PC-9 (cell line): ENCODE data around the gene TMEM263. TPM values are rescaled to one million over a fixed set of nuclear protein-coding genes. Genes with fewer than 3 reads are reported as not detected.

Experiments used
- BruUV-seq: library from RNA; stranded (reverse); fragments of 400-500 nt; replicated peaks from 2 replicates; lab custom pipeline; 2021; lab: Mats Ljungman, UMichigan
- CTCF ChIA-PET: fragments of 300-600 bp; sonication (Branson Sonifier 250); formaldehyde crosslinking; loops from one replicate; lab custom pipeline; 2022; ENCODE audit warnings: antibody characterized with exemption; lab: Charles Lee
- POLR2A ChIA-PET: fragments of 300-600 bp; sonication (Branson Sonifier 250); formaldehyde crosslinking; loops from one replicate; lab custom pipeline; 2022; ENCODE audit warnings: antibody characterized with exemption; ENCODE audit not compliant: unreplicated experiment; lab: Charles Lee
- DNase-seq, 2 experiments: peaks; one replicate each; pipeline versions ENCODE4 v3.0.0 to v3.0.0-alpha.2; 2015 to 2022; ENCODE audit warnings: mixed read lengths in 1 of 2
- H2AFZ ChIP-seq: fragments of 200-600 bp; sonication (generic); 2 replicates; pipeline ENCODE4 v1.8.1; 2017; ENCODE audit warnings: antibody characterized with exemption
- H3F3A ChIP-seq: fragments of 200-600 bp; sonication (generic); 2 replicates; pipeline ENCODE4 v1.8.1; 2017; ENCODE audit warnings: antibody characterized with exemption, mild to moderate bottlenecking, low read depth; ENCODE audit not compliant: insufficient read depth
- H3K27ac ChIP-seq: fragments of 200-600 bp; sonication (generic); 2 replicates; pipeline ENCODE4 v1.6.1; 2016; ENCODE audit warnings: mixed run types
- H3K27me3 ChIP-seq: fragments of 200-600 bp; sonication (generic); 2 replicates; pipeline ENCODE4 v1.6.1; 2016; ENCODE audit warnings: low read depth, mixed run types; ENCODE audit not compliant: insufficient read depth
- H3K36me3 ChIP-seq: fragments of 200-600 bp; sonication (generic); 2 replicates; pipeline ENCODE4 v1.6.1; 2016; ENCODE audit warnings: low read depth, mixed run types
- H3K4me1 ChIP-seq: fragments of 200-600 bp; sonication (generic); replicated peaks from 2 replicates; pipeline ENCODE4 v1.6.1; 2016; ENCODE audit warnings: mixed run types; ENCODE audit not compliant: insufficient read depth
- H3K4me2 ChIP-seq: fragments of 200-600 bp; sonication (generic); 2 replicates; pipeline ENCODE4 v1.6.1; 2017; ENCODE audit warnings: mixed run types
- H3K4me3 ChIP-seq: fragments of 200-600 bp; sonication (generic); 2 replicates; pipeline ENCODE4 v1.6.1; 2016; ENCODE audit warnings: mixed run types
- H3K79me2 ChIP-seq: fragments of 200-600 bp; sonication (generic); 2 replicates; pipeline ENCODE4 v1.6.1; 2017; ENCODE audit warnings: low read depth, mixed run types
- H3K9me2 ChIP-seq: fragments of 200-600 bp; sonication (generic); 2 replicates; pipeline ENCODE4 v1.8.1; 2017; ENCODE audit warnings: mild to moderate bottlenecking; ENCODE audit not compliant: insufficient read depth
- H3K9me3 ChIP-seq: fragments of 200-600 bp; sonication (generic); 2 replicates; pipeline ENCODE4 v1.8.1; 2016; ENCODE audit warnings: low read depth; ENCODE audit not compliant: insufficient read depth
- H4K20me1 ChIP-seq: fragments of 200-600 bp; sonication (generic); 2 replicates; pipeline ENCODE4 v1.8.1; 2017; ENCODE audit not compliant: insufficient read depth
- EZH2 ChIP-seq: fragments of 200-600 bp; sonication (generic); IDR thresholded peaks from 2 replicates; pipeline ENCODE4 v1.8.0; 2017; ENCODE audit warnings: antibody characterized with exemption, low read depth
- intact Hi-C: fragments of 100-400 bp; cut with micrococcal nuclease; formaldehyde crosslinking; loops from one replicate; pipeline ENCODE4 v1.10.0; 2022; ENCODE audit not compliant: unreplicated experiment
- total RNA-seq: library from RNA; stranded (reverse); gene quantifications from 2 replicates; pipeline ENCODE4 v1.2.3, GENCODE V29; 2021
- TF ChIP-seq, protein P1 (sequence below): fragments of 200-600 bp; sonication (generic); conservative IDR thresholded peaks from 2 replicates; pipeline ENCODE4 v1.6.1; 2017; ENCODE audit warnings: mixed run types, antibody characterized with exemption, mild to moderate bottlenecking, moderate library complexity

The TMEM263 gene
- total RNA-seq, 1 experiment from 2014 or later: 33.2 TPM

DNA sequence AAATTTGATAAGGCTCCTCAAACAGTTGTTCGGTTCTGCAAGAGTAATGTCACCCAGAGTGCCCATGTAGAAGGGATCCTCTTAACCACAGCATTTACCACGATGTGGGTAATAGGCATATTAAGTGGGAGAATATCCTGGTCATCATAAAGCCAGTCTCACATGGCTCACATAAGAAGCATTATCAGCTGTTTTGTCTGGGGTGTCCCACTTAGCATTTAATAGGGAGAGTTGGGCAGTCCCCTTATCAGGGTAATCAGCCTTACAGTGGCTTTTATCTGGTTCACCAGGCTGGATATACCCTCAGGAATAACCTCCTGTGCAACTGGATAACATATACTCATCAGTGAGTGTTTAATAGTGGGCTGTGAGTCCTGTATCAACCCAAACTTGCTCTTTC, 12.9 kb upstream of the TMEM263 start:
- H3K9me2 ChIP-seq: no peaks in the 10 kb centered on the region
- no peaks in the 10 kb centered on the region for H3F3A ChIP-seq
- H3K79me2 ChIP-seq: no peaks in the 10 kb centered on the region
- no TSS peak for BruUV-seq
- TF ChIP-seq, protein P1, sequence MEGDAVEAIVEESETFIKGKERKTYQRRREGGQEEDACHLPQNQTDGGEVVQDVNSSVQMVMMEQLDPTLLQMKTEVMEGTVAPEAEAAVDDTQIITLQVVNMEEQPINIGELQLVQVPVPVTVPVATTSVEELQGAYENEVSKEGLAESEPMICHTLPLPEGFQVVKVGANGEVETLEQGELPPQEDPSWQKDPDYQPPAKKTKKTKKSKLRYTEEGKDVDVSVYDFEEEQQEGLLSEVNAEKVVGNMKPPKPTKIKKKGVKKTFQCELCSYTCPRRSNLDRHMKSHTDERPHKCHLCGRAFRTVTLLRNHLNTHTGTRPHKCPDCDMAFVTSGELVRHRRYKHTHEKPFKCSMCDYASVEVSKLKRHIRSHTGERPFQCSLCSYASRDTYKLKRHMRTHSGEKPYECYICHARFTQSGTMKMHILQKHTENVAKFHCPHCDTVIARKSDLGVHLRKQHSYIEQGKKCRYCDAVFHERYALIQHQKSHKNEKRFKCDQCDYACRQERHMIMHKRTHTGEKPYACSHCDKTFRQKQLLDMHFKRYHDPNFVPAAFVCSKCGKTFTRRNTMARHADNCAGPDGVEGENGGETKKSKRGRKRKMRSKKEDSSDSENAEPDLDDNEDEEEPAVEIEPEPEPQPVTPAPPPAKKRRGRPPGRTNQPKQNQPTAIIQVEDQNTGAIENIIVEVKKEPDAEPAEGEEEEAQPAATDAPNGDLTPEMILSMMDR: no peak
- no peak for TF ChIP-seq EZH2
- CTCF ChIA-PET: no interaction called here
- no peaks in the 10 kb centered on the region for H3K9me3 ChIP-seq
- no peaks in the 10 kb centered on the region for H3K27me3 ChIP-seq
- no peak overlapping the region for H3K4me3 ChIP-seq
- H4K20me1 ChIP-seq: no peaks in the 10 kb centered on the region
- no peak for DNase-seq
- intact Hi-C loops: no loop called here
- no peak overlapping the region for H3K27ac ChIP-seq
- no peak overlapping the region for H2AFZ ChIP-seq
- no peak overlapping the region for H3K4me2 ChIP-seq
- H3K36me3 ChIP-seq: no peaks in the 10 kb centered on the region
- POLR2A ChIA-PET: no interaction called here
- no peaks in the 10 kb centered on the region for H3K4me1 ChIP-seq

DNA sequence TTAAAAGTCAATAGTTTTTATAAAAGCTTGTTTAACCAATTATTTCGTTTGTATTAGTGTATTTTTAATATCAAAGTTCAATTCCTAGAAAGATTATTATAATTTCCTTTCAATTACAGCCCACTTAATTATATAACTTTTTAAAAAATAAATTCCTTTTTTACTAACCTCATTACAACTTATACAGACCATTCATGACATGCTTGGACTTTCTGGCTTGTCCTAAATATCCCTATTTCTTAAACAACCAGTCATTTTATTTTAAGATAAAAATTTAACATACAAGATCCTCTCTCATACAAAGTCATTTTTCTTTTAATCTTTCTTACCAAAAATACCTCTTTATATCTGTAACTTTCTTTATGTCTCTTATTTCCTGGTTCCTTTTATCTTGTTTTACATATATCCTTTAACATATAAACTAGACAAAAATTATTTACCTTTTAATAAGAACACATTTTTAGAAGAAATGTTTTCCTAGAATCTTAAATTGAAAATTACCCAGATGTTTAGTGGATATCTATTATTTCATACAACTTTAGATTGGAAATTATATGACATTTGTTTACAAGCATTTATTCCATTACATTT, 10.4 kb upstream of the TMEM263 start:
- Histone ChIP-seq H3K9me2 (no peaks in the 10 kb centered on the region; the same call in 1 of the 2 replicates), H4K20me1 (no peaks in the 10 kb centered on the region), H3K4me2 (no peak overlapping the region), H3K36me3 (no peaks in the 10 kb centered on the region), H3K27me3 (no peaks in the 10 kb centered on the region), H2AFZ (no peak overlapping the region), H3K27ac (no peak overlapping the region), H3F3A (no peaks in the 10 kb centered on the region), H3K79me2 (no peaks in the 10 kb centered on the region), H3K9me3 (peaks cover 8% of the 10 kb centered on the region; the same call in 1 of the 2 replicates), H3K4me1 (no peaks in the 10 kb centered on the region), H3K4me3 (no peak overlapping the region)
- no peak for DNase-seq
- intact Hi-C loops: no loop called here
- ChIA-PET CTCF (no interaction called here), POLR2A (no interaction called here)
- no TSS peak for BruUV-seq
- no peak for TF ChIP-seq EZH2

DNA sequence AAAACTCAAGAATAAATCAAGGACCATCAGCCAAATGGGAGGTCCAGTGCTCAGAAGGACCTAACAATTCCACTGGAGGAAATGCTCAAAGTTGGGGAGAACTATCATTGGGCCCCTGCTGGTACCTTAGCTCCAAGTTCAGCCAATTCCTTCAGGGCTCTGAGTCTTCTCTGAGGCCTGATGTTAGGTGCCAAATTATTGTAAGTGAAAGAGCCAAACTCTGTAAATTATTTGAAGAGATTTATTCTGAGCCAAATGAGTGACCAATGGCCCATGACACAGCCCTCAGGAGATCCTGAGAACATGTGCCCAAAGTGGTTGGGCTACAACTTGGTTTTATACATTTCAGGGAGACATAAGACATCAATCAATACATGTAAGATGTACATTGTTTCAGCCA, 8.2 kb upstream of the TMEM263 start:
- POLR2A ChIA-PET: no interaction called here

More for the DNA sequence above, 8.2 kb upstream of the TMEM263 start:
- Histone ChIP-seq H3K4me3 (no peak overlapping the region), H3K9me2 (no peaks in the 10 kb centered on the region; the same call in 1 of the 2 replicates), H3K9me3 (peaks cover 8% of the 10 kb centered on the region; the same call in 1 of the 2 replicates), H2AFZ (no peak overlapping the region), H3K36me3 (no peaks in the 10 kb centered on the region), H3K27ac (no peak overlapping the region), H3F3A (no peaks in the 10 kb centered on the region), H3K27me3 (peaks cover 13% of the 10 kb centered on the region; the same call in 1 of the 2 replicates), H3K4me2 (no peak overlapping the region), H4K20me1 (no peaks in the 10 kb centered on the region), H3K79me2 (no peaks in the 10 kb centered on the region), H3K4me1 (no peaks in the 10 kb centered on the region)
- DNase-seq: no peak
- no TSS peak for BruUV-seq
- intact Hi-C loops: no loop called here
- CTCF ChIA-PET: no interaction called here
- TF ChIP-seq, protein P1: no peak
- no peak for TF ChIP-seq EZH2
